ENCODE data around the gene ATP11A.

- TF ChIP-seq CTCF (tag by site-specific recombination; IDR thresholded peaks at IDR 0.05) (no peak), AEBP2 (tag by site-specific recombination; IDR thresholded peaks at IDR 0.05; ENCODE audit: borderline replicate concordance) (no peak), ZNF510 (tag by site-specific recombination; IDR thresholded peaks at IDR 0.05; ENCODE audit: insufficient replicate concordance) (no peak), ZNF677 (tag by site-specific recombination; IDR thresholded peaks at IDR 0.05) (no peak), ZNF629 (tag by site-specific recombination; IDR thresholded peaks at IDR 0.05) (no peak), ZBTB21 (tag by site-specific recombination; IDR thresholded peaks at IDR 0.05) (no peak), ZNF792 (tag by site-specific recombination; IDR thresholded peaks at IDR 0.05) (no peak), ZNF596 (tag by site-specific recombination; IDR thresholded peaks at IDR 0.05) (no peak), YY2 (tag by site-specific recombination; IDR thresholded peaks at IDR 0.05) (no peak)
- TF ChIP-seq, protein P1, sequence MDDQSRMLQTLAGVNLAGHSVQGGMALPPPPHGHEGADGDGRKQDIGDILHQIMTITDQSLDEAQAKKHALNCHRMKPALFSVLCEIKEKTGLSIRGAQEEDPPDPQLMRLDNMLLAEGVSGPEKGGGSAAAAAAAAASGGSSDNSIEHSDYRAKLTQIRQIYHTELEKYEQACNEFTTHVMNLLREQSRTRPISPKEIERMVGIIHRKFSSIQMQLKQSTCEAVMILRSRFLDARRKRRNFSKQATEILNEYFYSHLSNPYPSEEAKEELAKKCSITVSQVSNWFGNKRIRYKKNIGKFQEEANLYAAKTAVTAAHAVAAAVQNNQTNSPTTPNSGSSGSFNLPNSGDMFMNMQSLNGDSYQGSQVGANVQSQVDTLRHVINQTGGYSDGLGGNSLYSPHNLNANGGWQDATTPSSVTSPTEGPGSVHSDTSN (CRISPR knock-in tag; IDR thresholded peaks at IDR 0.05): no peak
- TF ChIP-seq, protein P2, sequence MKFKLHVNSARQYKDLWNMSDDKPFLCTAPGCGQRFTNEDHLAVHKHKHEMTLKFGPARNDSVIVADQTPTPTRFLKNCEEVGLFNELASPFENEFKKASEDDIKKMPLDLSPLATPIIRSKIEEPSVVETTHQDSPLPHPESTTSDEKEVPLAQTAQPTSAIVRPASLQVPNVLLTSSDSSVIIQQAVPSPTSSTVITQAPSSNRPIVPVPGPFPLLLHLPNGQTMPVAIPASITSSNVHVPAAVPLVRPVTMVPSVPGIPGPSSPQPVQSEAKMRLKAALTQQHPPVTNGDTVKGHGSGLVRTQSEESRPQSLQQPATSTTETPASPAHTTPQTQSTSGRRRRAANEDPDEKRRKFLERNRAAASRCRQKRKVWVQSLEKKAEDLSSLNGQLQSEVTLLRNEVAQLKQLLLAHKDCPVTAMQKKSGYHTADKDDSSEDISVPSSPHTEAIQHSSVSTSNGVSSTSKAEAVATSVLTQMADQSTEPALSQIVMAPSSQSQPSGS (tag by site-specific recombination; IDR thresholded peaks at IDR 0.05; ENCODE audit: low read depth): no peak
- TF ChIP-seq, protein P3, sequence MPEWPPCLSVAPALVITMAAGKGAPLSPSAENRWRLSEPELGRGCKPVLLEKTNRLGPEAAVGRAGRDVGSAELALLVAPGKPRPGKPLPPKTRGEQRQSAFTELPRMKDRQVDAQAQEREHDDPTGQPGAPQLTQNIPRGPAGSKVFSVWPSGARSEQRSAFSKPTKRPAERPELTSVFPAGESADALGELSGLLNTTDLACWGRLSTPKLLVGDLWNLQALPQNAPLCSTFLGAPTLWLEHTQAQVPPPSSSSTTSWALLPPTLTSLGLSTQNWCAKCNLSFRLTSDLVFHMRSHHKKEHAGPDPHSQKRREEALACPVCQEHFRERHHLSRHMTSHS (tag by site-specific recombination; IDR thresholded peaks at IDR 0.05): no peak
- TF ChIP-seq, protein P4, sequence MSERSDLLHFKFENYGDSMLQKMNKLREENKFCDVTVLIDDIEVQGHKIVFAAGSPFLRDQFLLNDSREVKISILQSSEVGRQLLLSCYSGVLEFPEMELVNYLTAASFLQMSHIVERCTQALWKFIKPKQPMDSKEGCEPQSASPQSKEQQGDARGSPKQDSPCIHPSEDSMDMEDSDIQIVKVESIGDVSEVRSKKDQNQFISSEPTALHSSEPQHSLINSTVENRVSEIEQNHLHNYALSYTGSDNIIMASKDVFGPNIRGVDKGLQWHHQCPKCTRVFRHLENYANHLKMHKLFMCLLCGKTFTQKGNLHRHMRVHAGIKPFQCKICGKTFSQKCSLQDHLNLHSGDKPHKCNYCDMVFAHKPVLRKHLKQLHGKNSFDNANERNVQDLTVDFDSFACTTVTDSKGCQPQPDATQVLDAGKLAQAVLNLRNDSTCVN (tag by site-specific recombination; optimal IDR thresholded peaks at IDR 0.05): no peak
These were observed 53.8 kb downstream of the ATP11A start for GRCh38 chr13:112743451-112744167.

Data from HEK293 (cell line).